Naive B cell (primary cell): ENCODE measurements around the gene STPG1. TPM values are rescaled to one million over a fixed set of nuclear protein-coding genes. Genes with fewer than 3 reads are reported as not detected.

ENCODE experiments used
- ATAC-seq, 2 donors: fragments of 150-1000 bp; cut with Tn5 transposase; 2 replicates each; pipeline ENCODE4 v1.10.0; 2021; ENCODE audit warnings: low read depth in 2 of 2, mild to moderate bottlenecking in 2 of 2, moderate library complexity in 2 of 2
- DNase-seq: peaks from one replicate; pipeline ENCODE4 v3.0.0; 2022
- H3K27ac Mint-ChIP-seq, 6 donors: one replicate each; pipeline ENCODE4 v1.8.0; 2020 to 2022; ENCODE audit warnings: mild to moderate bottlenecking in 6 of 6, mixed read lengths in 6 of 6, moderate library complexity in 5 of 6, inconsistent platforms in 2 of 6
- H3K27me3 Mint-ChIP-seq, 3 donors: one replicate each; pipeline ENCODE4 v1.8.0; 2021 to 2022; ENCODE audit warnings: mixed read lengths in 3 of 3, mild to moderate bottlenecking in 1 of 3
- H3K36me3 Mint-ChIP-seq, 2 donors: one replicate each; pipeline ENCODE4 v1.8.0; 2020 to 2022; ENCODE audit warnings: mixed read lengths in 2 of 2, inconsistent platforms in 1 of 2, mild to moderate bottlenecking in 1 of 2
- H3K4me1 Mint-ChIP-seq, 3 donors: one replicate each; pipeline ENCODE4 v1.8.0; 2020 to 2022; ENCODE audit warnings: mixed read lengths in 3 of 3, inconsistent platforms in 1 of 3, mild to moderate bottlenecking in 1 of 3, moderate library complexity in 1 of 3
- H3K4me3 Mint-ChIP-seq, 8 donors: one replicate each; pipeline ENCODE4 v1.8.0; 2020 to 2022; ENCODE audit warnings: mild to moderate bottlenecking in 8 of 8, mixed read lengths in 8 of 8, moderate library complexity in 8 of 8, inconsistent platforms in 2 of 8
- H3K9me3 Mint-ChIP-seq, 7 donors: one replicate each; pipeline ENCODE4 v1.8.0; 2020 to 2022; ENCODE audit warnings: mixed read lengths in 7 of 7, mild to moderate bottlenecking in 5 of 7, inconsistent platforms in 2 of 7, moderate library complexity in 1 of 7
- polyA plus RNA-seq, 6 donors: library from polyadenylated mRNA; unstranded; fragments of 300-500 nt; fragmentation: Illumina TruSeq; gene quantifications; one replicate each; pipeline ENCODE4 v1.2.3, GENCODE V29; 2021; ENCODE audit warnings: low read depth in 6 of 6

STPG1 gene
- polyA plus RNA-seq, 6 donors from 2014 or later: 3.1 to 8.7 (median 3.9) TPM

GRCh38 chr1:24421502-24421901, 7.9 kb upstream of the STPG1 start:
- ATAC-seq (no peak), DNase-seq (no peak)
- no peaks in the 10 kb centered on the region for H3K9me3 Mint-ChIP-seq
- H3K27me3 Mint-ChIP-seq: no peaks in the 10 kb centered on the region
- H3K4me3 Mint-ChIP-seq: no peak overlapping the region
- H3K36me3 Mint-ChIP-seq: peaks cover 20 to 30% of the 10 kb centered on the region in 2 donors
- H3K4me1 Mint-ChIP-seq: peaks cover 20 to 53% (median 26%) of the 10 kb centered on the region in 3 donors
- H3K27ac Mint-ChIP-seq: no peak overlapping the region

GRCh38 chr1:24420547-24420946, 7.0 kb upstream of the STPG1 start:
- no peak overlapping the region for H3K4me3 Mint-ChIP-seq
- DNase-seq: no peak
- H3K27me3 Mint-ChIP-seq: no peaks in the 10 kb centered on the region
- H3K27ac Mint-ChIP-seq: no peak overlapping the region
- no peak for ATAC-seq
- no peaks in the 10 kb centered on the region for H3K9me3 Mint-ChIP-seq
- peaks cover 20 to 30% of the 10 kb centered on the region in 2 donors for H3K36me3 Mint-ChIP-seq
- peaks cover 28 to 51% (median 32%) of the 10 kb centered on the region in 3 donors for H3K4me1 Mint-ChIP-seq

DNA sequence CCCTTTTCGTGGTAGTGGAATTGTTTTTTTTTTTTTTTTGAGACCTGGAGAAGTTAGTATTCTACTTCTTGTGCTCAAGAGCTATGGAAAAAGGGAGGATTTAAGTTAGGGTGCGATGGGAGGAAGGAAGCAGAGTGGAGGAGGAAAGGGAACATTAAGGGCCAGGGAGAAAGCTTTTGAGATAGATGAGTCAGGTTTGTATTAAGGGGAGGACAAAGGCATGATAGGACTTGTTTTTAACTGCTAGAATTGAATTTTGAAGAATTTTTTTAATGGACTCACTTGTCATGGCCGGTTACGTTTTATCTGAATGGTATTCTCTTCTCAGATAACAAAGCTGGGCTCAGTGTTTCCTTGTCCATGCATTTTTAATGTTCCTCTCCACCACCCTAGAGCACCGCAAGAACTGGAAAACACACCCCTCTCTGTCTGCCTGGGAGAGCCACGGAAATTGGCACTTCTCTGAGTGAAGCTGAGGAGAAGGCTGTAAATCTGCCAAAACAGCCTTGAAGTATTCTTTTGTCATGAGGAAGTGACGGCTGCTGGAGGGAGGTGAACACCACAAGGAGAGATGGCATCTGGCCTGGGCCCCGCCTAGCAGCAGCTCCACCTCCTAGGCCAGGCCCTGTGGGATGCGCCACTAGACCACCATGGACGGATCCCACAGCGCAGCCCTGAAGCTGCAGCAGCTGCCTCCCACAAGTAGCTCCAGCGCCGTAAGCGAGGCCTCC, 5.5 kb upstream of the STPG1 start:
- peaks cover 17 to 27% of the 10 kb centered on the region in 2 donors for H3K36me3 Mint-ChIP-seq
- peaks cover 34 to 56% (median 43%) of the 10 kb centered on the region in 3 donors for H3K4me1 Mint-ChIP-seq
- ATAC-seq: no peak

GRCh38 chr1:24417681-24418080, 4.1 kb upstream of the STPG1 start:
- no peak for ATAC-seq
- no peaks in the 10 kb centered on the region for H3K27me3 Mint-ChIP-seq
- H3K4me1 Mint-ChIP-seq: peaks cover 35 to 63% (median 56%) of the 10 kb centered on the region in 3 donors
- H3K36me3 Mint-ChIP-seq: peaks cover 6 to 21% of the 10 kb centered on the region in 2 donors
- no peak for DNase-seq
- H3K9me3 Mint-ChIP-seq: no peaks in the 10 kb centered on the region
- H3K27ac Mint-ChIP-seq: peak overlapping the region in 2 of 6 donors; percentile 69 to 90
- H3K4me3 Mint-ChIP-seq: peak overlapping the region in 3 of 8 donors; percentile 49 to 99 (median 94)

More for the DNA sequence above, 5.5 kb upstream of the STPG1 start:
- Mint-ChIP-seq H3K4me3 (peak overlapping the region in 1 of 8 donors; percentile 29), H3K9me3 (no peaks in the 10 kb centered on the region), H3K27ac (peak overlapping the region in 1 of 6 donors; percentile 76), H3K27me3 (no peaks in the 10 kb centered on the region)
- no peak for DNase-seq

GRCh38 chr1:24416666-24417391, 3.2 kb upstream of the STPG1 start:
- Mint-ChIP-seq H3K4me1 (peaks cover 40 to 56% (median 55%) of the 10 kb centered on the region in 3 donors), H3K9me3 (no peaks in the 10 kb centered on the region), H3K27ac (peak overlapping the region; percentile 48 to 98 (median 90)), H3K27me3 (no peaks in the 10 kb centered on the region), H3K4me3 (peak overlapping the region; percentile 88 to 100 (median 98)), H3K36me3 (peaks cover 0 to 14% of the 10 kb centered on the region in 2 donors)
- ATAC-seq: peak in 1 of 2 donors; percentile 52
- peak; percentile 62 for DNase-seq

DNA sequence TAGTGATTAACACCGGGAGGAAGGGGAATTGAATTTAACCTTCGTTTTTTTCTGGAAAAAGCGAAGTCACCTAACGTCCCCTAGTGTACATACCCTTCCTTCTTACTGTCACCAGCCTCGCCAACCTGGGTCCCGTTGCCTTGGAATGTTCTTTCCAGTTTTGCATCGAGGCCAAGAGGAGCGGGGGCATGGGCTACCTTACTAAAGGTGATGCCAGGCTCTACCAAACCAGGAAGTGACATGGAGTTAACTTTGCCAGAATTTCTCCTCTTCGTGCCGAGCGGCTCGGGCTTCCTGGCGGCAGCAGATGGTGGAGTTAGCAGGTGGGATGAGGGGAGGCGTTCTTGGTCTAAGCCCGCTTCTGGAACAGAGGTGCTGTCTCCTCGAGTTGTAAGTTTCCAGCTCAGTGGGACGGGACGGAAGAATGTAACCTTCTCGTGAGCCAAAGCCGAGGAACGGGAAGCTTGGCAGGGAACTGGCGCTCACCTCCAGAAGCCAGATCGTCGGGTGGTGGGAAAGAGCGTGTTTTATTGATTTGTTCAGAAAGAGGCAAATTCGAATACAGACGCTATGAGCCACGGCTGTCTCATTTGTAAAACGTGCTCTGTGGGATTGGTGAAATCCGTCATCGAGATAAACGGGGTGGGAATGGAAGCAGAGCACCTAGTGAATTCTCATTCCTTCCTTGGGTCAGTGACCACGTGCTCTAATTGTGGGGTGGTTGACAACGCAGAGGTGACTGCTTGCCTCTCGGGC, 2.5 kb upstream of the STPG1 start:
- Mint-ChIP-seq H3K27ac (peak overlapping the region; percentile 89 to 98 (median 92)), H3K9me3 (no peaks in the 10 kb centered on the region), H3K27me3 (no peaks in the 10 kb centered on the region), H3K4me1 (peaks cover 40 to 56% (median 54%) of the 10 kb centered on the region in 3 donors), H3K4me3 (peak overlapping the region; percentile 88 to 100 (median 98)), H3K36me3 (peaks cover 0 to 10% of the 10 kb centered on the region in 2 donors)
- ATAC-seq (peak in 1 of 2 donors; percentile 3), DNase-seq (no peak)

DNA sequence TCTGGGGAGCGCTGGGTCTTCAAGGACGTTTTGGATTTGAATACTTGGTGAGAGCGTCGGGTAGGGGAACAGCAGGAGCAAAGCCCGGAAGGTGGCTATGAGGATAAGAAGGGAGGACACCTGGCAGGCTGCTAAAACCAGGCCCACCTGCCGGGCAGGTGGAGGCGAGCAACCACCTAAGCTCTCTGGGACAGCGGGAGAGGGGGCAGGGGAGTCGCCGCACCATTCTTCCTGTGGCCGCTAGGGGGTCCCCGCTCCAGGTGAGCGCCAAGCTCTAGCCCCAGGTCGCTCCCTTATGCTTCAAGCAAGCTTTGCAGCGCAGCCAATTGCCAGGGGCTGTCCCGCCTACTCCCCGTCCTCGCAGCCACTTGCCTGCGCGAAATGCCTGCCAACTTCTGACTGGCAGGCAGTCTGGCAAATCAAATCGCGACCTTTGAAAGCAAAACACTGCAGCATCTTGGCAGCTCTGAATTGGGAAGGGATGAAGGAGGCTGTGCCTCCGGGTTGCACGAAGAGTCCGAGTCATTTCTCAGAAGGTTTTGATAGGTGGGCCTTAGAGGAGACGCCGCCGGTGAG, 1.8 kb upstream of the STPG1 start, which contains the start of gene NIPAL3:
Gene NIPAL3 (plus strand): TSS at position 469 of the 576 bp plus-strand sequence. CDS start 3,746 bp downstream, outside the sequence.
- ATAC-seq (peak; percentile 93 to 97), DNase-seq (peak; percentile 96)
- H3K27me3 Mint-ChIP-seq: no peaks in the 10 kb centered on the region
- no peaks in the 10 kb centered on the region for H3K9me3 Mint-ChIP-seq
- H3K4me1 Mint-ChIP-seq: peaks cover 40 to 56% (median 54%) of the 10 kb centered on the region in 3 donors
- H3K4me3 Mint-ChIP-seq: peak within 1 kb of the TSS; percentile 88 to 100 (median 98)
- H3K27ac Mint-ChIP-seq: peak within 1 kb of the TSS; percentile 89 to 98 (median 92)
- H3K36me3 Mint-ChIP-seq: peaks cover 0 to 10% of the 10 kb centered on the region in 2 donors

GRCh38 chr1:24414775-24415333, 1.3 kb upstream of the STPG1 start:
- Mint-ChIP-seq H3K27me3 (no peaks in the 10 kb centered on the region), H3K4me3 (peak overlapping the region; percentile 88 to 100 (median 98)), H3K36me3 (peaks cover 0 to 10% of the 10 kb centered on the region in 2 donors), H3K27ac (peak overlapping the region in 4 of 6 donors; percentile 64 to 98 (median 90)), H3K9me3 (no peaks in the 10 kb centered on the region), H3K4me1 (peaks cover 40 to 56% (median 54%) of the 10 kb centered on the region in 3 donors)
- DNase-seq (no peak), ATAC-seq (no peak)

GRCh38 chr1:24412408-24412807, 1.2 kb downstream of the STPG1 start:
- peak overlapping the region in 5 of 8 donors; percentile 29 to 98 (median 96) for H3K4me3 Mint-ChIP-seq
- peaks cover 35 to 43% (median 38%) of the 10 kb centered on the region in 3 donors for H3K4me1 Mint-ChIP-seq
- peak overlapping the region in 1 of 6 donors; percentile 56 for H3K27ac Mint-ChIP-seq

GRCh38 chr1:24411963-24412362, 1.6 kb downstream of the STPG1 start:
- H3K36me3 Mint-ChIP-seq: no peaks in the 10 kb centered on the region
- no peaks in the 10 kb centered on the region for H3K27me3 Mint-ChIP-seq
- peak overlapping the region in 1 of 6 donors; percentile 56 for H3K27ac Mint-ChIP-seq
- peaks cover 33 to 39% (median 35%) of the 10 kb centered on the region in 3 donors for H3K4me1 Mint-ChIP-seq
- peaks cover 0 to 5% (median 0%) of the 10 kb centered on the region in 7 donors for H3K9me3 Mint-ChIP-seq
- DNase-seq: no peak
- H3K4me3 Mint-ChIP-seq: peak overlapping the region in 3 of 8 donors; percentile 26 to 94 (median 29)
- ATAC-seq: no peak

More at GRCh38 chr1:24412408-24412807, 1.2 kb downstream of the STPG1 start:
- Mint-ChIP-seq H3K27me3 (no peaks in the 10 kb centered on the region), H3K9me3 (peaks cover 0 to 5% (median 0%) of the 10 kb centered on the region in 7 donors), H3K36me3 (no peaks in the 10 kb centered on the region)
- ATAC-seq: no peak
- no peak for DNase-seq

- Mint-ChIP-seq H3K9me3 (peaks cover 0 to 5% (median 0%) of the 10 kb centered on the region in 7 donors), H3K27me3 (no peaks in the 10 kb centered on the region), H3K4me3 (peak overlapping the region in 1 of 8 donors; percentile 31), H3K36me3 (no peaks in the 10 kb centered on the region), H3K27ac (no peak overlapping the region), H3K4me1 (peaks cover 21 to 26% (median 26%) of the 10 kb centered on the region in 3 donors)
- DNase-seq: no peak
- ATAC-seq: no peak
Observed at GRCh38 chr1:24410750-24411149, 2.8 kb downstream of the STPG1 start.

DNA sequence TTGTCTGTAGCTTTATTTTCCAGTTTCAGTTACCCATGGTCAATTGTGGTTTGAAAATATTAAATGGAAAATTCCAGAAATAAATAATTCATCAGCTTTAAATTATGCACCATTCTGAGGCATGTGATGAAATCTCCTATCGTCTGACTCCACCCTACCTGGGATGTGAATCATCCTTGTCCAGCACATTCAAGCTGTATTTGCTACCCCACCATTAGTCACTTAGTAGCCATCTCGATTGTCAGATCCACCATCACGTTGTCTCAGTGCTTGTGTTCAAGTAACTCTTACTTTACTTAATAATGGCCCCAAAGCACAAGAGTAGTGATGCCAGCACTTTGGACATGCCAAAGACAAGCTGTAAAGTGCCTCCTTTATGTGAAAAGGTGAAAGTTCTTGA, 4.0 kb downstream of the STPG1 start:
- Mint-ChIP-seq H3K4me1 (peaks cover 12 to 16% (median 15%) of the 10 kb centered on the region in 3 donors), H3K4me3 (no peak overlapping the region), H3K9me3 (peaks cover 0 to 5% (median 0%) of the 10 kb centered on the region in 7 donors), H3K27ac (no peak overlapping the region), H3K36me3 (no peaks in the 10 kb centered on the region), H3K27me3 (no peaks in the 10 kb centered on the region)
- ATAC-seq: no peak
- no peak for DNase-seq
